DND-41 (cell line): Measurements from ENCODE around the gene PNLDC1.
"Not testable (repeated sequence)": the region's sequence is repeated elsewhere in the genome, so short reads cannot be mapped to it uniquely, and the experiment has no call there.

Source experiments
- ATAC-seq: fragments of 200-7000 bp; cut with Tn5 transposase; 3 replicates; pipeline ENCODE4 v1.9.1; 2021; ENCODE audit warnings: low read depth; ENCODE audit not compliant: insufficient read depth
- DNase-seq: peaks from one replicate; pipeline ENCODE4 v3.0.0-alpha.2; 2020
- H2AFZ ChIP-seq: 2 replicates; pipeline ENCODE4 v1.6.0; 2012; ENCODE audit warnings: low read depth, low read length
- H3K27ac ChIP-seq: 2 replicates; pipeline ENCODE4 v1.5.1; 2012; ENCODE audit warnings: low read length, inconsistent platforms
- H3K27me3 ChIP-seq: fragments of 200-600 bp; sonication (generic); 2 replicates; pipeline ENCODE4 v1.6.0; 2012; ENCODE audit warnings: low read length, mild to moderate bottlenecking, inconsistent platforms; ENCODE audit not compliant: insufficient read depth, poor library complexity
- H3K36me3 ChIP-seq: 2 replicates; pipeline ENCODE4 v1.5.1; 2012; ENCODE audit warnings: low read length, inconsistent platforms; ENCODE audit not compliant: insufficient read depth
- H3K4me1 ChIP-seq: 2 replicates; pipeline ENCODE4 v1.5.1; 2012; ENCODE audit warnings: mild to moderate bottlenecking, low read length; ENCODE audit not compliant: insufficient read depth
- H3K4me2 ChIP-seq: 2 replicates; pipeline ENCODE4 v1.6.0; 2012; ENCODE audit warnings: mild to moderate bottlenecking, moderate library complexity, low read length, inconsistent platforms; ENCODE audit not compliant: insufficient read depth
- H3K4me3 ChIP-seq, 2 experiments: fragments of 200-600 bp in 1 of 2; shearing (Covaris generic) in 1 of 2; 2 replicates each; pipeline ENCODE4 v1.5.1; 2012 to 2016; ENCODE audit warnings: inconsistent platforms in 2 of 2, low read length in 2 of 2, mild to moderate bottlenecking in 2 of 2, low read depth in 1 of 2, moderate library complexity in 1 of 2
- H3K79me2 ChIP-seq: 2 replicates; pipeline ENCODE4 v1.6.0; 2012; ENCODE audit warnings: low read length, inconsistent platforms; ENCODE audit not compliant: insufficient read depth
- H3K9ac ChIP-seq: 2 replicates; pipeline ENCODE4 v1.6.0; 2012; ENCODE audit warnings: low read depth, mild to moderate bottlenecking, inconsistent platforms, low read length, moderate library complexity
- H3K9me3 ChIP-seq: 2 replicates; pipeline ENCODE4 v1.5.1; 2012; ENCODE audit warnings: low read length, moderate library complexity, mild to moderate bottlenecking, inconsistent platforms; ENCODE audit not compliant: insufficient read depth, severe bottlenecking
- H4K20me1 ChIP-seq: 2 replicates; pipeline ENCODE4 v1.6.0; 2012; ENCODE audit warnings: low read length; ENCODE audit not compliant: insufficient read depth
- CTCF ChIP-seq: IDR thresholded peaks from 2 replicates; pipeline ENCODE4 v1.5.1; 2012; ENCODE audit warnings: borderline replicate concordance, low read length, moderate library complexity, mild to moderate bottlenecking; ENCODE audit not compliant: poor library complexity, severe bottlenecking; ENCODE audit errors: extremely low read depth
- EZH2 ChIP-seq: IDR thresholded peaks from 3 replicates; pipeline ENCODE4 v1.6.1; 2012; ENCODE audit warnings: borderline replicate concordance, low read depth, mild to moderate bottlenecking, moderate library complexity, low read length, inconsistent platforms; ENCODE audit not compliant: severe bottlenecking

Gene PNLDC1

GRCh38 chr6:159790149-159790955 lies 9.7 kb upstream of the PNLDC1 start, which contains the start of gene MRPL18:
TSS of gene MRPL18 (plus strand) at chr6:159790467. CDS start at chr6:159790588, 121 bp downstream.
- H3K4me3 ChIP-seq = peak within 1 kb of the TSS; percentile 94 to 97
- peak; percentile 95 for DNase-seq
- H3K9me3 ChIP-seq = no peaks in the 10 kb centered on the region
- H3K4me1 ChIP-seq = peaks cover 58% of the 10 kb centered on the region
- ATAC-seq = peak; percentile 88
- H3K27ac ChIP-seq = peak within 1 kb of the TSS; percentile 95
- H3K27me3 ChIP-seq = no peaks in the 10 kb centered on the region
- TF ChIP-seq EZH2 (no peak), CTCF (no peak)
- peaks cover 91% of the 10 kb centered on the region for H3K79me2 ChIP-seq
- peaks cover 84% of the 10 kb centered on the region for H3K36me3 ChIP-seq
- peaks cover 46% of the 10 kb centered on the region for H4K20me1 ChIP-seq
- H3K9ac ChIP-seq = peak within 1 kb of the TSS; percentile 94
- H2AFZ ChIP-seq = peak within 1 kb of the TSS; percentile 85
- peak within 1 kb of the TSS; percentile 97 for H3K4me2 ChIP-seq

GRCh38 chr6:159790956-159791598 lies 9.0 kb upstream of the PNLDC1 start:
- Histone ChIP-seq H4K20me1 (peaks cover 41% of the 10 kb centered on the region), H3K4me2 (peak overlapping the region; percentile 97), H3K9ac (peak overlapping the region; percentile 94), H2AFZ (peak overlapping the region; percentile 85), H3K27me3 (no peaks in the 10 kb centered on the region), H3K4me1 (peaks cover 52% of the 10 kb centered on the region), H3K79me2 (peaks cover 86% of the 10 kb centered on the region), H3K36me3 (peaks cover 80% of the 10 kb centered on the region), H3K27ac (peak overlapping the region; percentile 88), H3K4me3 (peak overlapping the region; percentile 94 to 97), H3K9me3 (no peaks in the 10 kb centered on the region)
- no peak for DNase-seq
- no peak for TF ChIP-seq EZH2
- TF ChIP-seq CTCF = no peak
- no peak for ATAC-seq

DNA sequence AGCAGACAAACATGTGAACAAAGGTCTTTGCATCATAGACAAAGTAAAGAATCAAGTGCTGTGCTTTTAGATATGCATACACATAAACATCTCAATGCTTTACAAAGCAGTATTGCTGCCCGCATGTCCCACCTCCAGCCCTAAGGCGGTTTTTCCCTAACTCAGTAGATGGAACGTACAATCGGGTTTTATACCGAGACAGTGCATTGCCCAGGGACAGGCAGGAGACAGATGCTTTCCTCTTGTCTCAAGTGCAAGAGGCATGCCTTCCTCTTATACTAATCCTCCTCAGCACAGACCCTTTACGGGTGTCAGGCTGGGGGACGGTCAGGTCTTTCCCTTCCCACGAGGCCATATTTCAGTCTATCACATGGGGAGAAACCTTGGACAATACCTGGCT lies 5.1 kb upstream of the PNLDC1 start:
- H3K9ac ChIP-seq, H3K27ac ChIP-seq, DNase-seq, ATAC-seq, H3K27me3 ChIP-seq, H3K9me3 ChIP-seq, H3K4me3 ChIP-seq, H3K4me2 ChIP-seq, H2AFZ ChIP-seq: not testable (repeated sequence)
- Histone ChIP-seq H3K79me2 (peaks cover 54% of the 10 kb centered on the region), H3K36me3 (peaks cover 85% of the 10 kb centered on the region), H4K20me1 (peaks cover 23% of the 10 kb centered on the region; the same call in 1 of the 2 replicates), H3K4me1 (peaks cover 29% of the 10 kb centered on the region)

DNA sequence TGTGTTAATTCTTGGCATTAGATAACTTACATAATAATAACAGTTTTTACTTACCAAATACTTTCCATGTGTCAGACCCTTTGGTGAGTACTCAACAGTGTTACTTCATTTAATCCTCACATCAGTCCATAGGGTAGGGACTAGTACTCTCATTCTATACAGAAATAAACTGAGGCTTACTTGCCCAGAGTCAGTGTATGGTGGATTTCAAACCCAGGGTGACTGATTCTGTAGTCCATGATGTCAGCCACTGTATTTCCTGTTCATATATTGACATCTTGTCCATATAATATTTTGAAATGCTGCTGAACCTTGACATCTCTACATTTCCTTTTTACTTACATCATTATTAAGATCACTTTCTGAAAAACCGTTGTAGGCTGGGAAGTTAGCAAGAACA lies 2.5 kb upstream of the PNLDC1 start:
- Histone ChIP-seq H3K9me3 (no peaks in the 10 kb centered on the region), H3K36me3 (peaks cover 64% of the 10 kb centered on the region), H3K4me2 (no peak overlapping the region), H2AFZ (no peak overlapping the region), H3K9ac (no peak overlapping the region), H3K79me2 (peaks cover 29% of the 10 kb centered on the region), H3K4me1 (peaks cover 9% of the 10 kb centered on the region), H3K4me3 (no peak overlapping the region), H3K27ac (no peak overlapping the region), H4K20me1 (peaks cover 13% of the 10 kb centered on the region; the same call in 1 of the 2 replicates), H3K27me3 (no peaks in the 10 kb centered on the region)
- no peak for ATAC-seq
- TF ChIP-seq EZH2 (no peak), CTCF (no peak)
- no peak for DNase-seq
